GM06990 (cell line): ENCODE measurements around the gene YAF2.

Source experiments
- DNase-seq: peaks from one replicate; pipeline ENCODE4 v3.0.0-alpha.2; 2011; ENCODE audit not compliant: insufficient read length; ENCODE audit errors: extremely low read depth
- H3K27me3 ChIP-seq: replicated peaks from 2 replicates; pipeline ENCODE4 v1.6.0; 2011; ENCODE audit warnings: low read length; ENCODE audit not compliant: control insufficient read depth, insufficient read depth
- H3K36me3 ChIP-seq: 2 replicates; pipeline ENCODE4 v1.5.1; 2011; ENCODE audit warnings: low read length; ENCODE audit not compliant: control insufficient read depth, insufficient read depth
- H3K4me3 ChIP-seq: replicated peaks from 2 replicates; pipeline ENCODE4 v1.5.1; 2011; ENCODE audit warnings: low read depth, mild to moderate bottlenecking, control low read depth, low read length
- TF ChIP-seq, protein P1 (sequence below): IDR thresholded peaks from 2 replicates; pipeline ENCODE4 v1.5.1; 2011; ENCODE audit warnings: low read length, control low read depth, mild to moderate bottlenecking, inconsistent platforms; ENCODE audit not compliant: insufficient read depth, poor library complexity, severe bottlenecking

Gene YAF2

GRCh38 chr12:42162193-42162592 is 75.9 kb downstream of the YAF2 start:
- TF ChIP-seq, protein P1, sequence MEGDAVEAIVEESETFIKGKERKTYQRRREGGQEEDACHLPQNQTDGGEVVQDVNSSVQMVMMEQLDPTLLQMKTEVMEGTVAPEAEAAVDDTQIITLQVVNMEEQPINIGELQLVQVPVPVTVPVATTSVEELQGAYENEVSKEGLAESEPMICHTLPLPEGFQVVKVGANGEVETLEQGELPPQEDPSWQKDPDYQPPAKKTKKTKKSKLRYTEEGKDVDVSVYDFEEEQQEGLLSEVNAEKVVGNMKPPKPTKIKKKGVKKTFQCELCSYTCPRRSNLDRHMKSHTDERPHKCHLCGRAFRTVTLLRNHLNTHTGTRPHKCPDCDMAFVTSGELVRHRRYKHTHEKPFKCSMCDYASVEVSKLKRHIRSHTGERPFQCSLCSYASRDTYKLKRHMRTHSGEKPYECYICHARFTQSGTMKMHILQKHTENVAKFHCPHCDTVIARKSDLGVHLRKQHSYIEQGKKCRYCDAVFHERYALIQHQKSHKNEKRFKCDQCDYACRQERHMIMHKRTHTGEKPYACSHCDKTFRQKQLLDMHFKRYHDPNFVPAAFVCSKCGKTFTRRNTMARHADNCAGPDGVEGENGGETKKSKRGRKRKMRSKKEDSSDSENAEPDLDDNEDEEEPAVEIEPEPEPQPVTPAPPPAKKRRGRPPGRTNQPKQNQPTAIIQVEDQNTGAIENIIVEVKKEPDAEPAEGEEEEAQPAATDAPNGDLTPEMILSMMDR, result no peak
- DNase-seq, result no peak
- no peaks in the 10 kb centered on the region for H3K27me3 ChIP-seq
- H3K4me3 ChIP-seq, result no peak overlapping the region
- H3K36me3 ChIP-seq, result peaks cover 1% of the 10 kb centered on the region; the same call in 1 of the 2 replicates

GRCh38 chr12:42161529-42161928 is 76.5 kb downstream of the YAF2 start:
- TF ChIP-seq, protein P1, result no peak
- H3K4me3 ChIP-seq, result no peak overlapping the region
- H3K36me3 ChIP-seq, result peaks cover 1% of the 10 kb centered on the region; the same call in 1 of the 2 replicates
- DNase-seq, result no peak
- no peaks in the 10 kb centered on the region for H3K27me3 ChIP-seq

DNA sequence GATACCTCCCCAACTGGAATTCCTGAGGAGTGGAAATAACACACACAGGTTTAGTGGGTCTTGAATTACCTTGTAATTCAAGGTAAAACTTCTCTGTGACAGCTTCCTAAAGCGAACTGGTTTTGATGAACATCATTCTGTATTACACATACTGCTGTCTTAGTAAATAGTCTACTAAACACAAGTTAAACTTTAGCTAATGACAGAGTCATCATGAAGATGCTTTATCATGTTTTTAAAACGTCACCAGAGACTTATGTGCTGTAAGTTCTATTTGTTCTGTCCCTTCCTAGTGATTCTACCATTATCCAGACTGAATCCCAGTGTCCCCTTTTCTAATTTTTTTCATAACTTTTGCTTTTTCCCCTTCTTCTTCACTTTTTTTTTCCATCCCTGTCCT is 81.8 kb downstream of the YAF2 start:
- peaks cover 1% of the 10 kb centered on the region; the same call in 1 of the 2 replicates for H3K36me3 ChIP-seq
- TF ChIP-seq, protein P1, result no peak
- H3K27me3 ChIP-seq, result no peaks in the 10 kb centered on the region
- no peak overlapping the region for H3K4me3 ChIP-seq
- no peak for DNase-seq

DNA sequence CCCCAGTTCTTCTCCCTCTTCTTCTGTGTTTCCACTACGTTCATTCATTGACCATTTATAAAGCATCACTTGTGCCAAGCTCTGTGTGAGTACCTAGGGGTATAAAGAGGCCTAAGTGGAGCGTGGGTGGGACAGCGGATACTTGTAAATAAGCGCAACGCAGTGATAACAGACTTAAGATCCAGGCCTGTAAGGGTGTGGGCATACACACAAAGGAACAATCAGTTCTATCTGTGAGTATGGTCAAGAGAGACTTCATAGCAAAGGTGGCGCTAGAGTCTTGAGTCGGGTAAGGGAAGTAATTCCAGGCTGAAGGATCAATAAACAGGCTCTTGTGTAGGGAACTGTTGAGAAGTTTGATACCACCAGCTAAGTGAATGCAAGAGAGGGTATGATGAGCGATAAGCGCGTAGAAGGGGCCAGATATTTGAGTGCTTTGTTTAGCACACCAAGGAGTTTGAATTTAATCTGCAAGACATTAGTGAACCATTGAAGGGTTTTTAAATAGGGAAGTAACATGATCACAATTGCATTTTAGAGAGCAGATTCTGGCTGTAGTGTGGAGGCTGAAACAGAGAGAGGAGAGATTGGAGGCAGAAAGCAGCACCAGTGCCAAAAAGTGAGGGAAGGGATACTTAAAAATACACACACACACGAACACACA is 92.4 kb downstream of the YAF2 start:
- Histone ChIP-seq H3K36me3 (no peaks in the 10 kb centered on the region), H3K4me3 (peak overlapping the region; percentile 76), H3K27me3 (no peaks in the 10 kb centered on the region)
- no peak for DNase-seq
- TF ChIP-seq, protein P1, result peak; percentile 18

- TF ChIP-seq, protein P1, result no peak
- no peaks in the 10 kb centered on the region for H3K27me3 ChIP-seq
- peak overlapping the region; percentile 76 for H3K4me3 ChIP-seq
- DNase-seq, result no peak
- H3K36me3 ChIP-seq, result no peaks in the 10 kb centered on the region
These were observed 92.9 kb downstream of the YAF2 start for GRCh38 chr12:42145197-42145549.
